K562 (cell line): ENCODE results near the gene OPA1. TPM values are rescaled to one million over a fixed set of nuclear protein-coding genes. Genes with fewer than 3 reads are reported as not detected.

ENCODE experiments used
- ARID1B ChIP-seq: fragments of 450-650 bp; IDR thresholded peaks from 2 replicates; pipeline ENCODE4 v1.6.1; 2016; ENCODE audit warnings: antibody characterized with exemption, mild to moderate bottlenecking, inconsistent platforms
- E2F8 ChIP-seq: fragments of 450-650 bp; IDR thresholded peaks from 2 replicates; pipeline ENCODE4 v1.7.1; 2018; ENCODE audit warnings: mild to moderate bottlenecking, low read depth; ENCODE audit not compliant: partially characterized antibody
- FOXM1 ChIP-seq, 2 experiments: fragments of 450-650 bp in 1 of 2; sonication (generic) in 1 of 2; formaldehyde crosslinking in 1 of 2; IDR thresholded peaks; 2 replicates each; pipeline versions ENCODE4 v1.6.1 to v1.9.0; 2017 to 2022; ENCODE audit warnings: low read depth in 2 of 2, mild to moderate bottlenecking in 2 of 2, missing genetic modification reagents in 1 of 2, moderate library complexity in 1 of 2
- KDM2B ChIP-seq: fragments of 250-450 bp; sonication (Bioruptor Pico); IDR thresholded peaks from 2 replicates; pipeline ENCODE4 v1.8.0; 2021; ENCODE audit warnings: mild to moderate bottlenecking, moderate library complexity
- KLF13 ChIP-seq: fragments of 450-650 bp; IDR thresholded peaks from 2 replicates; pipeline ENCODE4 v1.6.1; 2016; ENCODE audit warnings: missing genetic modification characterization, low read depth, mild to moderate bottlenecking, missing compliant biosample characterization, moderate library complexity, borderline replicate concordance
- KLF6 ChIP-seq: fragments of 250-450 bp; sonication (Bioruptor Pico); IDR thresholded peaks from 2 replicates; pipeline ENCODE4 v1.4.0; 2020; ENCODE audit warnings: mild to moderate bottlenecking, moderate library complexity, borderline replicate concordance
- MBD2 ChIP-seq: sonication (generic); IDR thresholded peaks from 2 replicates; pipeline ENCODE4 v1.6.1; 2016; ENCODE audit warnings: low read depth, borderline replicate concordance
- MYBL2 ChIP-seq, 2 experiments: fragments of 450-650 bp in 1 of 2; sonication (generic) in 1 of 2; formaldehyde crosslinking in 1 of 2; IDR thresholded peaks; 2 replicates each; pipeline versions ENCODE4 v1.6.1 to v1.8.1; 2017 to 2022; ENCODE audit warnings: borderline replicate concordance in 1 of 2, inconsistent platforms in 1 of 2, low read depth in 1 of 2, mild to moderate bottlenecking in 1 of 2, missing genetic modification reagents in 1 of 2, moderate library complexity in 1 of 2
- NCOA4 ChIP-seq: fragments of 450-650 bp; IDR thresholded peaks from 2 replicates; pipeline ENCODE4 v1.6.1; 2018; ENCODE audit warnings: mild to moderate bottlenecking; ENCODE audit not compliant: partially characterized antibody
- TAF9B ChIP-seq: fragments of 450-650 bp; IDR thresholded peaks from 2 replicates; pipeline ENCODE4 v1.6.1; 2018; ENCODE audit warnings: mild to moderate bottlenecking; ENCODE audit not compliant: partially characterized antibody
- ZBTB11 ChIP-seq, 3 experiments: fragments of 200-800 bp in 1 of 3; fragments of 250-450 bp in 1 of 3; fragments of 450-650 bp in 1 of 3; sonication (Bioruptor Pico) in 1 of 3; sonication (Bioruptor generic) in 1 of 3; formaldehyde crosslinking in 1 of 3; IDR thresholded peaks; 2 replicates each; pipeline versions ENCODE4 v1.6.1 to v1.8.0; 2016 to 2022; ENCODE audit warnings: mild to moderate bottlenecking in 2 of 3, missing genetic modification characterization in 2 of 3, missing compliant biosample characterization in 1 of 3, moderate library complexity in 1 of 3
- ZKSCAN1 ChIP-seq: fragments of 150-350 bp; IDR thresholded peaks from 2 replicates; pipeline ENCODE4 v1.6.1; 2016; ENCODE audit warnings: low read depth, low read length
- ZNF146 ChIP-seq: IDR thresholded peaks from one replicate; pipeline ENCODE4 v1.6.1; 2018; ENCODE audit warnings: missing compliant biosample characterization; ENCODE audit not compliant: unreplicated experiment
- ZNF197 ChIP-seq: fragments of 200-800 bp; sonication (Bioruptor generic); IDR thresholded peaks from 2 replicates; pipeline ENCODE4 v1.6.1; 2016; ENCODE audit warnings: low read depth, missing genetic modification characterization, missing compliant biosample characterization
- ZNF639 ChIP-seq, 2 experiments: fragments of 200-800 bp in 1 of 2; sonication (Bioruptor generic) in 1 of 2; sonication (generic) in 1 of 2; formaldehyde crosslinking in 1 of 2; IDR thresholded peaks in 1 of 2; conservative IDR thresholded peaks in 1 of 2; 2 replicates each; pipeline versions ENCODE4 v1.5.0 to v1.6.1; 2016 to 2020; ENCODE audit warnings: missing compliant biosample characterization in 1 of 2, missing genetic modification characterization in 1 of 2, missing genetic modification reagents in 1 of 2
- ZNF780A ChIP-seq: fragments of 250-450 bp; sonication (Bioruptor Pico); IDR thresholded peaks from 2 replicates; pipeline ENCODE4 v1.5.0; 2021; ENCODE audit warnings: mild to moderate bottlenecking
- ZZZ3 ChIP-seq: fragments of 450-650 bp; IDR thresholded peaks from 2 replicates; pipeline ENCODE4 v1.6.1; 2016; ENCODE audit warnings: antibody characterized with exemption, mild to moderate bottlenecking, moderate library complexity
- polyA plus RNA-seq, 8 experiments: library from polyadenylated mRNA; depleted of rRNA in 4 of 8; stranded (reverse) in 5 of 8; unstranded in 3 of 8; fragments of >200 nt; fragmentation: Nextera tagmentation in 2 of 8; fragmentation: Illumina TruSeq in 1 of 8; extraction: Ambion mirVana in 2 of 8; extraction: Trizol in 1 of 8; gene quantifications; 2 replicates each; pipeline versions ENCODE4 v1.2.1 to v1.2.3, GENCODE V29; 2011 to 2014; ENCODE audit warnings: inconsistent platforms in 1 of 8, missing spikeins in 1 of 8
- total RNA-seq, 7 experiments: library from RNA; depleted of rRNA in 6 of 7; stranded (reverse); fragments of >200 nt in 6 of 7; fragmentation: Illumina TruSeq in 2 of 7; extraction: Trizol in 2 of 7; gene quantifications; 2 replicates each; pipeline versions ENCODE4 v1.2.1 to v1.2.3, GENCODE V29; 2011 to 2021; ENCODE audit warnings: low replicate concordance in 1 of 7

Gene OPA1
- total and polyA plus RNA-seq, 9 of the 15 experiments (the other 6 are each of a cell fraction or from before 2014, with no cell fraction given), result 19.7 to 127 (median 94.7) TPM

GRCh38 chr3:193592841-193593667 is at the start of gene OPA1 (continued):
- peak; percentile 83 for TF ChIP-seq FOXM1 (IDR thresholded peaks at IDR 0.05; ENCODE audit: low read depth)
- no peak for TF ChIP-seq FOXM1 (CRISPR knock-in tag; IDR thresholded peaks at IDR 0.05; ENCODE audit: low read depth)
- TF ChIP-seq NCOA4, result no peak
- TF ChIP-seq MBD2, result peak; percentile 87
- TF ChIP-seq ZNF639 (CRISPR knock-in tag; conservative IDR thresholded peaks at IDR 0.05 in 1 of 2, IDR thresholded peaks at IDR 0.05 in 1 of 2), result peak in 1 of 2 experiments; percentile 90; a peak in 2 of 4 replicates
- TF ChIP-seq ZNF197, result peak; percentile 32; the same call in 1 of the 2 replicates
- TF ChIP-seq KLF6 (CRISPR knock-in tag), result 0 out of 2 replicates have a peak, but pooled peaks have one; percentile 9
- 0 out of 2 replicates have a peak, but pooled peaks have one; percentile 67 for TF ChIP-seq ZZZ3
- TF ChIP-seq ZNF146 (CRISPR knock-in tag), result no peak
- peak; percentile 86 for TF ChIP-seq TAF9B
- peak; percentile 24 for TF ChIP-seq ARID1B
- peak; percentile 91 for TF ChIP-seq MYBL2 (IDR thresholded peaks at IDR 0.05; ENCODE audit: low read depth)
- TF ChIP-seq MYBL2 (CRISPR knock-in tag; IDR thresholded peaks at IDR 0.05; ENCODE audit: borderline replicate concordance), result peak; percentile 40; the same call in 1 of the 2 replicates
- TF ChIP-seq KDM2B (CRISPR knock-in tag), result no peak
- peak; percentile 92 for TF ChIP-seq E2F8
- peak; percentile 93 to 100 (median 99) for TF ChIP-seq ZBTB11 (CRISPR knock-in tag; IDR thresholded peaks at IDR 0.05)
- TF ChIP-seq ZKSCAN1, result peak; percentile 52
- TF ChIP-seq KLF13 (tag), result peak; percentile 75; the same call in 1 of the 2 replicates
- no peak for TF ChIP-seq ZNF780A (CRISPR knock-in tag)
